HUES48 (cell line): ENCODE measurements around the gene EPHA2.

Experiments
- H3K27ac ChIP-seq: one replicate; pipeline ENCODE4 v1.7.0; 2013; ENCODE audit warnings: low read depth, low read length, inconsistent platforms
- H3K27me3 ChIP-seq: 2 replicates; pipeline ENCODE4 v1.6.1; 2013; ENCODE audit warnings: mild to moderate bottlenecking, low read length; ENCODE audit not compliant: control insufficient read depth, insufficient read depth
- H3K36me3 ChIP-seq: 2 replicates; pipeline ENCODE4 v1.6.1; 2013; ENCODE audit warnings: low read length; ENCODE audit not compliant: control insufficient read depth, insufficient read depth
- H3K4me1 ChIP-seq: 2 replicates; pipeline ENCODE4 v1.6.1; 2013; ENCODE audit warnings: mild to moderate bottlenecking, low read length; ENCODE audit not compliant: control insufficient read depth, insufficient read depth
- H3K4me3 ChIP-seq: 2 replicates; pipeline ENCODE4 v1.5.1; 2013; ENCODE audit warnings: mild to moderate bottlenecking, low read depth, low read length
- H3K9ac ChIP-seq: 2 replicates; pipeline ENCODE4 v1.6.1; 2013; ENCODE audit warnings: mild to moderate bottlenecking, low read depth, low read length, moderate library complexity
- H3K9me3 ChIP-seq: 2 replicates; pipeline ENCODE4 v1.6.1; 2013; ENCODE audit warnings: low read length; ENCODE audit not compliant: control insufficient read depth, insufficient read depth

EPHA2 gene

DNA sequence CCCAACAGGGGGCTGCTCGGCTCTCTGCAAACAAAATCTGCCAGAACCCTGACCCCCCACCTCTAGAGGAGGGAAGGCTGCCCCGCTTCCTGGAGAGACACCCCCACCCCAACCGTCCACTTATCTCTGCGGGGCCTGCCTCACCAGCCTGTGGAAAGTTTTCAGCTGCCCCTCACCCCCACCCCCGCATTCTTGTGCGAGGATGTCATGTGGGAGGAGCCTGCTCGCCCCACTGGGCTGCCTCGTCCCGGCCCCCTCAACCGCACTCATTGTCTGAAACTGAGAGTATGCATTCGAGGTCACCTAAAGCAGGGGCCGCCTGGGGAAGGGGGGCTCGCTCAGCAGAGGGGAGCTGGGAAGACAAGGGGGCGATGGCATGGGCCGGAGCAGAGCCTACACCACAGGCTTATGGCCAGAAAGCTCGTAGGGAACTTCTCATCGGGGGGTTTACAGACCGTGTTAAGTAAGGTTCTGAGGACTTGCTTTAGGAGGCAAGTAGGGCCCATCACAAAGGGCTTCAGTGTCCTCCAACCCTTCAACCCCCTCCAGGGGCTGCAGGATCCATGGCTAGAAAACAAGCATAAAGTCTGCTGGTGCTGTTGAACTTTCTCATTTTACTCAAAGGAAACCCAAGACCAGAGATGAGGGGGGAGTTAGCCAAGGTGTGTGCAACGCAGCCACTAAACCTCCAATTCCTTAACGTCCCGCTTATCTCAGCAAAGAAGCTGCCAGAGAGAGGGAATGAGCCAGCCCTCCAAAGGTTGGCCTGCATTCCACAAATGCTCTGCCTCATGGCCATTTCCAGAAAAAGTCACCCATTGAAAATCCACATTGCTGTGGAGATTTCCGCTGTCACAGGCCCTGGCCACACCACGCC, 9.4 kb downstream of the EPHA2 start:
- Histone ChIP-seq H3K27me3 (no peaks in the 10 kb centered on the region), H3K9ac (peak overlapping the region; percentile 50), H3K4me1 (peaks cover 45% of the 10 kb centered on the region), H3K27ac (peak overlapping the region; percentile 93), H3K4me3 (peak overlapping the region; percentile 35; the same call in 1 of the 2 replicates), H3K36me3 (peaks cover 54% of the 10 kb centered on the region), H3K9me3 (no peaks in the 10 kb centered on the region)

DNA sequence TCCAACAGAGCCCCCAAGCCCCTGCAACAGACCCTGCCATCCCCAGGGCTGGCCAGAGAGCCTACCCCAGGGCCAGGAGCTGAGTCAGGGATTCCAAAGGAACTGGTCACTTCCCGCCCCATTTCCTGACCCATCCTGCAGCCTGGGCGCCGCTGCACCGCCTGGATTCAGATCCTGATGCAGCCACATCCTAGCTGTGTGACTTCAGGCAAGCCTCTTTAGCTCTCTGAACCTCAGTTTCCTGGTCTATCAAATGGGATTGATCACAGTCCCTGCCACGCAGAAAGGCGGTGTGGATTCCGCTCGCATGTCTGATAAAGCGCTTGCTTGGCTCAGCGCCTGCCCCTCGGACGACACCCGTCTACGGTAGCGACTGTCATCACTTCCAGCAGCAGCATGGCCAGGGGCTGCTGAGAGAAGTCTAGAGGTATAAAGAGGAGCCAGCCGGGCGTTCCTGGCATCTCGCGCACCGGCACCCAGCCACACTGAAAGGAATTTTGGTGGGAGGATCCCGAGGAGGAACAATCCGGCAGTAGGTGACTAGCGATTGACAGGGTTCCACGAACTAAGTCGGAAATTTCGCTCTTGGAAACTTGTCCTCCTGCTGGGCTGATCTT, 10.1 kb downstream of the EPHA2 start:
- Histone ChIP-seq H3K9ac (peak overlapping the region; percentile 44), H3K9me3 (no peaks in the 10 kb centered on the region), H3K27me3 (no peaks in the 10 kb centered on the region), H3K27ac (peak overlapping the region; percentile 93), H3K4me3 (peak overlapping the region; percentile 35), H3K36me3 (peaks cover 61% of the 10 kb centered on the region), H3K4me1 (peaks cover 45% of the 10 kb centered on the region)

DNA sequence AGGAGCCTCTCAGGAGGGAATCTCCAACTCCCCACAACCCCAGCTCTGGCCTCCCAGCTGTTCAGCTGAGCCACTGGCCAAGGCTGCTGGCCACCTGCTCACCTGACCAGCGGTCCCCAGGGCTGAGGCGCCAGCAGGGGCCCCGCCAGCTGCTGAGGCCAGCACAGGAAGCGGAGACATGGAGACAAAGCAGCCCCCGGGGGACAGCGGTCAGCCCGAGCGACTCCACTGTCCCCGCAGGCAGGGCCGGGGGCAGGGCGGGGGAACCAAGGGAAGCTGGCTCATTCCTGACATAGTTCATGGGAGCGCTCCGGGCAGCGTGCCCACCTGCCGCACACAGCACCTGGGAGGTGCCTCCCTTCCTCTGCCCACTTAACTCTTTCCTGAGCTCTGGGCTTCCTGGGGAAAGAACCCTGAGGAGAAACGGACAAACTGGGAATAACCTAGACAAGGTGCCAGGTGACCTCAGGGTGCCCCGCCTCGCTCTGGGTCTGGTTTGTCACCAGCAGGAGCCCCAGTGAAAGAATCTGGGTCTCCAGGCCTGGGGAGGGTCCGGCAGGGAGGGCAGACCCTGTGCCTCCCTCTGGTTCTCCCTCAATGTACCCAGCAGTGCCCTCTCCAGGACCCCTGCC, 10.7 kb downstream of the EPHA2 start:
- Histone ChIP-seq H3K9me3 (no peaks in the 10 kb centered on the region), H3K27ac (peak overlapping the region; percentile 93), H3K27me3 (no peaks in the 10 kb centered on the region), H3K4me3 (no peak overlapping the region), H3K4me1 (peaks cover 48% of the 10 kb centered on the region), H3K9ac (no peak overlapping the region), H3K36me3 (peaks cover 59% of the 10 kb centered on the region)

DNA sequence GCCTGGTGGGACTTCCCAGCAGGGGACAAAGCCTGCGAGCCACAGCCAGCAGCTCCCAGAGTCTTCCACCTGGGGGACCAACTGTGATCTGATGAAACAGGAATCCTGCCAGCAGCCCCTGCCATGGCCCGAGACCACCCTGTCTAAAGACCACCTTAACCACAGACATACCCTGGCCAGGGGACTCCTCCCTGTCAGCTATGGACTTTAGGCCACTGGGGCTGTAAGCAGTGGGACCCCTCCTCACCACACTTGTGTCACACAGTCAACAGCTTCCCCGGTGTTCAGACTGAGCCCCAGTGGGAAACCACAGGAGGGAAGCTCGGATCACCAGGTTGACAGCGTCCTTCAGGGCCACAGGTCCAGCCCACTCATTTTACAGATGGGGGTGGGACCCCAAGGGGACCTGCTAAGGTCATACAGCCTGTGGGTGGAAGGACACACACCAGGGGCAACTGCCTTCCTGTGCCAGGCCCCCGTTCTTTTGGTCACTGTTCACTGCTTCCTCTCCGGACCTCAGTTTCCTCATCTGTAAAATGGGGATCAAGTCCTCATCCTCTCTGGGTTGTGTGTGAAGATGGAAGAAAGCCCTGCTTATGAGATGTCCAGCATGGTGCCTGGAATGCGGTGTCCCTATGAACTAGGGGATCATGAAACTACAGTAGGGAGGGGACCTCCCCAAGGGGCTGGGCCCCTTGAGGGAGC, 11.4 kb downstream of the EPHA2 start:
- Histone ChIP-seq H3K4me1 (peaks cover 54% of the 10 kb centered on the region), H3K4me3 (no peak overlapping the region), H3K36me3 (peaks cover 52% of the 10 kb centered on the region), H3K9ac (no peak overlapping the region), H3K27me3 (no peaks in the 10 kb centered on the region), H3K27ac (peak overlapping the region; percentile 93), H3K9me3 (no peaks in the 10 kb centered on the region)

DNA sequence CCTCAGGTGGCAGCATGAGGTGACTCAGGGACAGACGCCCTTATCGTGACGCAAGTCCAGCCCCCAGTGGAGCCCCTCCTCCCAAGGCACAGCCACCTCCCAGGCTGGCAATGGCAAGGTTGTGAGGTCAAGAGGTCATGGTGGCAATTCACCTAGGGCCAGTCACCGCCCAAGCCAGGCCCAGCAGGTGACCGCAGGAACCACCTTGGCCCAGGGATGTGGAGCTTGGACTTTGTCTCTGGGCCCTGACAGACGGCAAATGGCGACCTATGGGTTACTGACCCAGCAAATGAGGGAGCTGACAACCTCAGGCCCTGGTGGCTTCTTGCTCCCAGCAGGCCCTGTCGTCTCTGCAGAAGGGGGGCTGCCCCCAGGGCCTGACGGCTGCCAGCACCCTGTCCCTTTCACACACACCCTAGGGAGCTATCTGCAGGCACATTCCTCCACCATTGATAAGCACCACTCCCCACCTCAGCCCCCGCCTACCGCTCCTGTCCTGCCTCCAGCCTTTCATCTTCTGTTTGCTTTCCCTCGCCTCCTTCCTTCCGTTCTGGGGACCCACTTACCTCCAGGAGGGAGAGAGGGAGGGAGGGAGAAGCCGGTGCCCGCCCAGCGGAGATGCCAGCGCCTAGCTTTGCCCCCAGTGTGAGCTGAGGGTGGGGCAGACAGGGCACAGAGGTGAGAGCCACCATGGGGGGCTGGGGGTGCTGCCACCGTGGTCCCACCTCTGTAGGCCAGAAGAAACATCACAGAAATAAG, 12.1 kb downstream of the EPHA2 start:
- H3K4me3 ChIP-seq: no peak overlapping the region
- no peaks in the 10 kb centered on the region for H3K27me3 ChIP-seq
- peak overlapping the region; percentile 93 for H3K27ac ChIP-seq
- peaks cover 55% of the 10 kb centered on the region for H3K4me1 ChIP-seq
- no peak overlapping the region for H3K9ac ChIP-seq
- H3K9me3 ChIP-seq: no peaks in the 10 kb centered on the region
- H3K36me3 ChIP-seq: peaks cover 45% of the 10 kb centered on the region

DNA sequence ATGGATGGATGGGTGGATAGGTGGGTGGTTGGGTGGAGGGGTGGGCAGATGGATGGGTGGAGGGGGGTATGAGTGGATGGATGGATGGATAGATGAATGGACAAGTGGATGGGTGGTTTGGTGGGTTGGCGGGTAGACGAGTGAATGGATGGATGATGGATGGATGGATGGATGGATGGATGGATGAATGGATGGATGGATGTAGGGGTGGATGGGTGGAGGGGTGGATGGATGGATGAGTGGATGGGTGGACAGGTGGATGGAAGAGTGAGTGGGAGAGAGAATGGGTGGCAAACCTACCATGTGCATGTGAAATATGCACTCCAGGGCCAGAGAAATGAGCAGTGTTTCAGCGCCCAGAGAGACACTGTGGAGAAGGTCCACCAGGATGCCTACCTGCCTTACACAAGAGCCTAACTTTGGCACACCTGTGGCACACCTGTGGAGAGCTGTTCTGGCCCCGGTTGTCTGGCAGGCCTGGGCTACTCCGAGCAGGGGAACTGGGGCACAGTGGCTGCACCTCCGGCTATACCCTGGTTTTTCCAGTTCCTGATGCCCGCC, 12.8 kb downstream of the EPHA2 start:
- peaks cover 55% of the 10 kb centered on the region for H3K4me1 ChIP-seq
- peaks cover 45% of the 10 kb centered on the region for H3K36me3 ChIP-seq
- H3K27me3 ChIP-seq: no peaks in the 10 kb centered on the region
- H3K27ac ChIP-seq: no peak overlapping the region
- H3K4me3 ChIP-seq: no peak overlapping the region
- H3K9me3 ChIP-seq: no peaks in the 10 kb centered on the region
- no peak overlapping the region for H3K9ac ChIP-seq

DNA sequence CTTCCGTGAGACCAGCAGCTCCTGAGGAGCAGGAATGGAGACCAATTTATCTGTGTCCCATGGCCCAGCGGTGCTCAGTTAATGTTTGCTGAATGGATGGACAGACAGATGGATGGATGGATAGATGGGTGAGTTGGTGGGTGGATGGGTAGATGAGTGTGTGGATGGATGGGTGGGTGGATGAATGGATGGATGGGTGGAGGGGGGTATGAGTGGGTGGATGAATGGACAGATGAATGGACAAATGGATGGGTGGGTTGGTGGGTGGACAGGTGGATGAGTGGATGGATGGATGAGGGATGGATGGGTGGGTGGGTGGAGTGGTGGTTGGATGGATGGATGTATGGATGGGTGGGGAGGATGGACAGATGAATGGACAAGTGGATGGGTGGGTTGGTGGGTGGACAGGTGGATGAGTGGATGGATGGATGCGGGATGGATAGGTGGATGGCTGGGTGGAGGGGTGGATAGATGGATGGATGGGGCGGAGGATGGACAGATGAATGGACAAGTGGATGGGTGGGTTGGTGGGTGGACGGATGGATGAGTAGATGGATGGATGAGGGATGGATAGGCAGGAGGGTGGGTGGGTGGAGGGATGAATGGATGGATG, 13.4 kb downstream of the EPHA2 start:
- H3K27ac ChIP-seq: no peak overlapping the region
- no peaks in the 10 kb centered on the region for H3K9me3 ChIP-seq
- H3K4me1 ChIP-seq: peaks cover 54% of the 10 kb centered on the region
- H3K9ac ChIP-seq: no peak overlapping the region
- H3K36me3 ChIP-seq: peaks cover 45% of the 10 kb centered on the region
- H3K27me3 ChIP-seq: no peaks in the 10 kb centered on the region
- H3K4me3 ChIP-seq: no peak overlapping the region

DNA sequence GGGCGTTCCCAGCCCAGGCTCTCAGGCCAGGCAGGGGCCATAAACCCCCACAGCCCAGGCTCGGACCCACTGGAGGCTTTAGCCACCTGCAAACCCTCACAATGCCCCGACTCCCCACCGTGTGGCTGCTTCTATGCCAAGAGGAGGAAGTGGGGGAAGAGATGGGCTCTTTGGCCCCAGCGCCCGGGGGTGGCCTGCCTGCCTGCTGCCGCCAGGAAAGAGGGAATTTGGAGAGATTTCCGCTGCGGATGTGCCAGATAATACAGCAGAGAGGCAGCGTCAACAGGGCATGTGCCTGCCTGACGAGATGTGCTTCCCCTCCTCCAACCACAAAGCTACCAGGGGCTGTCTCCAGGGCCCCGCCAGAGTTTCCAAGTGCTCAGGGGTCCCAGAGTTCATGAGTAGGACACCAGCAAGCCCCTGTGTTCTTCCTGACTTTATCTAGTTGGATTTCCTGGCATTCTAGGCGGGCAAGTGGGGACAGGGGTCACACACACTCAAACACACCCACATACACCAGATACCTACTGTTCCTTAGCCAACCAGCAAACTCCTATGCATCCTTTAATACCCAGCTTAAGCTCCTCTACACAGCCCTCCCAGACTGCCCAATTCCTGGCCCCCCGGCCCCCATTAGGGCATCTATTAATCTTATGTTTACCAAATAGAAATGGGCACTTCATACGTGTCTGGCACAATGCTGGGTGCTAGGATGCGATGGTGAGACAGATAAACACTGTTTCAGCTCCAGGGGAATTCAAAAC, 14.1 kb downstream of the EPHA2 start:
- no peak overlapping the region for H3K9ac ChIP-seq
- no peak overlapping the region for H3K4me3 ChIP-seq
- no peaks in the 10 kb centered on the region for H3K27me3 ChIP-seq
- H3K27ac ChIP-seq: no peak overlapping the region
- peaks cover 48% of the 10 kb centered on the region for H3K36me3 ChIP-seq
- peaks cover 47% of the 10 kb centered on the region for H3K4me1 ChIP-seq
- no peaks in the 10 kb centered on the region for H3K9me3 ChIP-seq

DNA sequence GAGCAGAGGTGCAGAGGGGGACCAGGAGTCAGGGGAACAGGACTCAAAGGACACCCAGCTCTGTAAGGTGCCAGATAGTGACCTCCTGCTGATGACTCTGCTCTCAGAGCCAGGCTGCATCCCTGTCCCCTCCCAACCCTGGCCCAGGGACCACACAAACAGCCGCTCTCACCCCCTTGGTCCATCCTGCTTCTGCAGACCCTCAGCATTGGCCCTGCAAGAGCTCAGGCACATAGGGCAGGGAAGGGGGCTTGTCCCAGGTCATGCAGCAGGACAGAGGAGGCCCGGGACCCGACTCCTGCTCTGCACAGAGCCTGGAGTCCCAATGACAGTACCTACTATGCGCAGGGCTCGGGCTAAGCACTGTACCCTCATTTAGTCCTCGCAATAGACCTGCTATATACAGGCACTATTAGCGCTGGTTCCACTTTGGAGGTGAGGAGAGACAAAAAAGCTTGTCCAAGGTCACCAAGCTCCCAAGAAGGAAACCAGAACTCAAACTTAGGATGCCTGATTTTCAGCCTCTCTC, 15.7 kb downstream of the EPHA2 start:
- peak overlapping the region; percentile 20 for H3K27ac ChIP-seq
- no peak overlapping the region for H3K4me3 ChIP-seq
- no peak overlapping the region for H3K9ac ChIP-seq
- peaks cover 32% of the 10 kb centered on the region for H3K4me1 ChIP-seq
- H3K27me3 ChIP-seq: no peaks in the 10 kb centered on the region
- peaks cover 57% of the 10 kb centered on the region for H3K36me3 ChIP-seq
- no peaks in the 10 kb centered on the region for H3K9me3 ChIP-seq
